ENCODE measurements around the gene HSPBP1. TPM values are rescaled to one million over a fixed set of nuclear protein-coding genes. Genes with fewer than 3 reads are reported as not detected.
"Not testable (repeated sequence)": the region's sequence is repeated elsewhere in the genome, so short reads cannot be mapped to it uniquely, and the experiment has no call there.

Gene HSPBP1
- total RNA-seq, 4 donors from 2014 or later: 28.5 to 44.0 (median 32.2) TPM

- DNase-seq (ENCODE audit: extremely low spot score): no peak
- H3K4me3 ChIP-seq: no peak overlapping the region
- intact Hi-C loops (cut with DNase I): no loop called here
- 83% methylated on average over 13 of the region's 18 CpGs for WGBS
- peaks cover 27 to 64% (median 61%) of the 10 kb centered on the region in 4 donors for H3K36me3 ChIP-seq
- TF ChIP-seq POLR2A (IDR thresholded peaks at IDR 0.05; ENCODE audit: low read depth): no peak
- TF ChIP-seq EP300 (IDR thresholded peaks at IDR 0.05): no peak
- TF ChIP-seq POLR2AphosphoS5 (IDR thresholded peaks at IDR 0.05): no peak
- no peak for TF ChIP-seq CTCF (IDR thresholded peaks at IDR 0.05)
- H3K4me1 ChIP-seq: peaks cover 0 to 8% (median 0%) of the 10 kb centered on the region in 4 donors
- H3K27ac ChIP-seq (replicated peaks in 1 of 4): no peak overlapping the region
- H3K9me3 ChIP-seq: no peaks in the 10 kb centered on the region
- no peaks in the 10 kb centered on the region for H3K27me3 ChIP-seq
These were observed 53.1 kb downstream of the HSPBP1 start for GRCh38 chr19:55226788-55227187.

- Histone ChIP-seq H3K4me3 (no peak overlapping the region), H3K27ac (replicated peaks in 1 of 4) (no peak overlapping the region), H3K4me1 (peaks cover 0 to 8% (median 0%) of the 10 kb centered on the region in 4 donors), H3K27me3 (no peaks in the 10 kb centered on the region), H3K9me3 (no peaks in the 10 kb centered on the region), H3K36me3 (peaks cover 21 to 59% (median 56%) of the 10 kb centered on the region in 4 donors)
- 94% methylated on average over 8 of the region's 9 CpGs for WGBS
- DNase-seq (ENCODE audit: extremely low spot score): no peak
- TF ChIP-seq POLR2AphosphoS5 (IDR thresholded peaks at IDR 0.05) (no peak), POLR2A (IDR thresholded peaks at IDR 0.05; ENCODE audit: low read depth) (no peak), EP300 (IDR thresholded peaks at IDR 0.05) (no peak), CTCF (IDR thresholded peaks at IDR 0.05) (no peak)
- intact Hi-C loops (cut with DNase I): no loop called here
These were observed 53.6 kb downstream of the HSPBP1 start for GRCh38 chr19:55226273-55226672.

GRCh38 chr19:55225415-55225958, 54.4 kb downstream of the HSPBP1 start:
- Histone ChIP-seq H3K36me3 (peaks cover 14 to 51% (median 48%) of the 10 kb centered on the region in 4 donors), H3K9me3 (peaks cover 0 to 5% (median 0%) of the 10 kb centered on the region in 4 donors), H3K27ac (replicated peaks in 1 of 4) (no peak overlapping the region), H3K27me3 (no peaks in the 10 kb centered on the region), H3K4me1 (peaks cover 0 to 8% (median 0%) of the 10 kb centered on the region in 4 donors), H3K4me3 (no peak overlapping the region)
- TF ChIP-seq CTCF (IDR thresholded peaks at IDR 0.05) (no peak), POLR2A (IDR thresholded peaks at IDR 0.05; ENCODE audit: low read depth) (no peak), POLR2AphosphoS5 (IDR thresholded peaks at IDR 0.05) (no peak)
- intact Hi-C loops (cut with DNase I): no loop called here
- WGBS: 88% methylated on average over 6 of the region's 7 CpGs
- no peak for DNase-seq (ENCODE audit: extremely low spot score)

GRCh38 chr19:55224679-55225414, 55.1 kb downstream of the HSPBP1 start:
- H3K27ac ChIP-seq (replicated peaks in 1 of 4); H3K9me3 ChIP-seq; H3K4me3 ChIP-seq; intact Hi-C loops (cut with DNase I); H3K4me1 ChIP-seq; DNase-seq (ENCODE audit: extremely low spot score); H3K27me3 ChIP-seq: not testable (repeated sequence)
- peaks cover 7 to 45% (median 41%) of the 10 kb centered on the region in 4 donors for H3K36me3 ChIP-seq
- WGBS: 59% methylated on average over 2 of the region's 11 CpGs

GRCh38 chr19:55224038-55224665, 55.8 kb downstream of the HSPBP1 start:
- Histone ChIP-seq H3K9me3 (peaks cover 0 to 7% (median 0%) of the 10 kb centered on the region in 4 donors), H3K27me3 (no peaks in the 10 kb centered on the region), H3K36me3 (peaks cover under 1 to 38% (median 35%) of the 10 kb centered on the region in 4 donors), H3K4me1 (peaks cover 0 to 8% (median 0%) of the 10 kb centered on the region in 4 donors), H3K27ac (replicated peaks in 1 of 4) (no peak overlapping the region), H3K4me3 (no peak overlapping the region)
- TF ChIP-seq POLR2AphosphoS5 (IDR thresholded peaks at IDR 0.05) (no peak), EP300 (IDR thresholded peaks at IDR 0.05) (no peak), CTCF (IDR thresholded peaks at IDR 0.05) (no peak), POLR2A (IDR thresholded peaks at IDR 0.05; ENCODE audit: low read depth) (no peak)
- WGBS: 72% methylated on average over 21 of the region's 26 CpGs
- intact Hi-C loops (cut with DNase I): no loop called here
- no peak for DNase-seq (ENCODE audit: extremely low spot score)
